GM23338 (cell line): ENCODE data around the gene PCK2. TPM values are rescaled to one million over a fixed set of nuclear protein-coding genes. Genes with fewer than 3 reads are reported as not detected.
A peak's percentile ranks its signal among the peaks of the same experiment; 100 is the strongest.

ENCODE experiments used
- ATAC-seq: fragments of 200-7000 bp; cut with Tn5 transposase; 3 replicates; pipeline ENCODE4 v1.9.1; 2020
- DNase-seq: peaks from one replicate; pipeline ENCODE4 v3.0.0-alpha.2; 2015; ENCODE audit warnings: low spot score
- H2AFZ ChIP-seq: fragments of 200-600 bp; sonication (generic); 2 replicates; pipeline ENCODE4 v1.8.0; 2016; ENCODE audit warnings: antibody characterized with exemption, mild to moderate bottlenecking, moderate library complexity
- H3F3A ChIP-seq: fragments of 200-600 bp; sonication (generic); replicated peaks from 2 replicates; pipeline ENCODE4 v1.8.0; 2017; ENCODE audit warnings: antibody characterized with exemption, mixed run types, low read depth
- H3K27ac ChIP-seq: fragments of 200-600 bp; sonication (generic); 2 replicates; pipeline ENCODE4 v1.6.1; 2016; ENCODE audit warnings: low read depth
- H3K27me3 ChIP-seq: fragments of 200-600 bp; sonication (generic); 2 replicates; pipeline ENCODE4 v1.8.0; 2016; ENCODE audit warnings: mild to moderate bottlenecking, mixed run types, moderate library complexity; ENCODE audit not compliant: insufficient read depth
- H3K36me3 ChIP-seq: fragments of 200-600 bp; sonication (generic); 2 replicates; pipeline ENCODE4 v1.8.0; 2016; ENCODE audit warnings: mild to moderate bottlenecking; ENCODE audit not compliant: insufficient read depth
- H3K4me1 ChIP-seq: fragments of 200-600 bp; sonication (generic); 2 replicates; pipeline ENCODE4 v1.8.0; 2016; ENCODE audit warnings: mild to moderate bottlenecking, moderate library complexity; ENCODE audit not compliant: insufficient read depth
- H3K4me2 ChIP-seq: fragments of 200-600 bp; sonication (generic); 2 replicates; pipeline ENCODE4 v1.7.1; 2017; ENCODE audit warnings: mixed run types
- H3K4me3 ChIP-seq: fragments of 200-600 bp; sonication (generic); 2 replicates; pipeline ENCODE4 v1.6.1; 2016; ENCODE audit warnings: mixed run types
- H3K79me2 ChIP-seq: fragments of 200-600 bp; sonication (generic); replicated peaks from 2 replicates; pipeline ENCODE4 v1.8.0; 2017; ENCODE audit warnings: mild to moderate bottlenecking; ENCODE audit not compliant: insufficient read depth
- H3K9me2 ChIP-seq: fragments of 200-600 bp; sonication (generic); 2 replicates; pipeline ENCODE4 v1.8.0; 2017; ENCODE audit not compliant: insufficient read depth
- H4K20me1 ChIP-seq: fragments of 200-600 bp; sonication (generic); replicated peaks from 2 replicates; pipeline ENCODE4 v1.8.0; 2017; ENCODE audit warnings: mild to moderate bottlenecking; ENCODE audit not compliant: insufficient read depth
- H3K27ac Mint-ChIP-seq: 2 replicates; pipeline ENCODE4 v1.8.0; 2020; ENCODE audit warnings: inconsistent platforms, mild to moderate bottlenecking, moderate library complexity, mixed read lengths
- H3K27me3 Mint-ChIP-seq: 3 replicates; pipeline ENCODE4 v1.8.0; 2022; ENCODE audit warnings: low read depth, mild to moderate bottlenecking, moderate library complexity, mixed read lengths, inconsistent platforms; ENCODE audit not compliant: insufficient read depth, poor library complexity
- H3K36me3 Mint-ChIP-seq: 3 replicates; pipeline ENCODE4 v1.8.0; 2021; ENCODE audit warnings: low read depth, mild to moderate bottlenecking, inconsistent platforms, moderate library complexity, mixed read lengths
- H3K4me1 Mint-ChIP-seq: 3 replicates; pipeline ENCODE4 v1.8.0; 2020; ENCODE audit warnings: mild to moderate bottlenecking, inconsistent platforms, mixed read lengths
- H3K4me3 Mint-ChIP-seq: 3 replicates; pipeline ENCODE4 v1.8.0; 2021; ENCODE audit warnings: moderate library complexity, mild to moderate bottlenecking, inconsistent platforms, mixed read lengths
- H3K9me3 Mint-ChIP-seq: 3 replicates; pipeline ENCODE4 v1.8.0; 2020; ENCODE audit warnings: moderate library complexity, mild to moderate bottlenecking, inconsistent platforms, mixed read lengths
- CREB1 ChIP-seq: fragments of 250-450 bp; sonication (Bioruptor Pico); IDR thresholded peaks from 2 replicates; pipeline ENCODE4 v1.5.0; 2020; ENCODE audit warnings: low read depth, mild to moderate bottlenecking, moderate library complexity
- EZH2 ChIP-seq: fragments of 200-600 bp; sonication (generic); IDR thresholded peaks from one replicate; pipeline ENCODE4 v1.8.0; 2017; ENCODE audit warnings: antibody characterized with exemption, mild to moderate bottlenecking, low read depth; ENCODE audit not compliant: unreplicated experiment
- EZH2phosphoT487 ChIP-seq: fragments of 200-600 bp; sonication (generic); IDR thresholded peaks from one replicate; pipeline ENCODE4 v1.8.1; 2018; ENCODE audit warnings: antibody characterized with exemption; ENCODE audit not compliant: unreplicated experiment
- JUNB ChIP-seq: IDR thresholded peaks from one replicate; pipeline ENCODE4 v1.6.1; 2016; ENCODE audit warnings: antibody characterized with exemption; ENCODE audit not compliant: unreplicated experiment
- POLR2AphosphoS5 ChIP-seq: IDR thresholded peaks from 2 replicates; pipeline ENCODE4 v1.6.1; 2016; ENCODE audit warnings: antibody characterized with exemption, low read depth
- ZNF114 ChIP-seq: fragments of 250-450 bp; sonication (Bioruptor Pico); IDR thresholded peaks from 2 replicates; pipeline ENCODE4 v1.5.0; 2020; ENCODE audit warnings: mild to moderate bottlenecking, moderate library complexity
- ZNF331 ChIP-seq: fragments of 250-450 bp; sonication (Bioruptor Pico); IDR thresholded peaks from 2 replicates; pipeline ENCODE4 v1.5.0; 2020; ENCODE audit warnings: low read depth, mild to moderate bottlenecking, moderate library complexity
- polyA plus RNA-seq: library from polyadenylated mRNA; unstranded; fragments of >200 nt; fragmentation: Nextera tagmentation; extraction: Ambion mirVana; gene quantifications from 2 replicates; pipeline ENCODE4 v1.2.1, GENCODE V29; 2016
- total RNA-seq: library from RNA; depleted of rRNA; stranded (reverse); fragments of >200 nt; shearing (Covaris generic); gene quantifications from 2 replicates; pipeline ENCODE4 v1.2.3, GENCODE V29; 2014
- TF ChIP-seq, protein P1 (sequence below), 2 experiments: fragments of 200-600 bp in 1 of 2; sonication (generic) in 1 of 2; conservative IDR thresholded peaks; 2 replicates each; pipeline versions ENCODE4 v1.5.1 to v1.6.1; 2016 to 2017; ENCODE audit warnings: antibody characterized with exemption in 2 of 2, low read depth in 2 of 2, mild to moderate bottlenecking in 2 of 2, moderate library complexity in 1 of 2
- TF ChIP-seq, protein P2 (sequence below): IDR thresholded peaks from 2 replicates; pipeline ENCODE4 v1.6.1; 2016; ENCODE audit warnings: antibody characterized with exemption
- TF ChIP-seq, protein P3 (sequence below): fragments of 250-450 bp; sonication (Bioruptor Pico); IDR thresholded peaks from 2 replicates; pipeline ENCODE4 v1.5.0; 2020; ENCODE audit warnings: mild to moderate bottlenecking, moderate library complexity
- TF ChIP-seq, protein P4 (sequence below): IDR thresholded peaks from one replicate; pipeline ENCODE4 v1.6.1; 2018; ENCODE audit warnings: antibody characterized with exemption; ENCODE audit not compliant: unreplicated experiment

The PCK2 gene
- total and polyA plus RNA-seq, 2 experiments from 2014 or later, result 53.5 to 103 TPM

DNA sequence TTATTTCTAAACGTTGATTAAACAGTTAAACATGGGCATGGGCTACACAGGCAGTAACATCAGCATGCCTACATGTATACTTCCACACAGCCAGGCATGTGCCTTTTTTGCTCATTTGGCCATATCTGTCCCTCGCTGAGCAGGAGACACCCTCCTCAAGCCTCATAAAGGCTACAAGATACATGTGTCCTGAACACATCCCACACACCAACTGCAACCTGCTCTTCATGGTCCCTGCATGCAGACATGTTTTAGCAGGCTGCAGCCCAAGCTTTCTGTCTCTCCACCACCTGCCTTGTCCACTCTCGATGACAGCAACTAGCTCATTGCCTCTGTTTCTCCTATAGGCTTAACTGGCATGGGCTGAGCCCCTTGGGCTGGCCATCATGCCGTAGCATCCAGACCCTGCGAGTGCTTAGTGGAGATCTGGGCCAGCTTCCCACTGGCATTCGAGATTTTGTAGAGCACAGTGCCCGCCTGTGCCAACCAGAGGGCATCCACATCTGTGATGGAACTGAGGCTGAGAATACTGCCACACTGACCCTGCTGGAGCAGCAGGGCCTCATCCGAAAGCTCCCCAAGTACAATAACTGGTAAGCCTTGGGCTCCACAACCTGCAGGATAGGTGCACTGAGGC, 2.6 kb downstream of the PCK2 start (continued):
- TF ChIP-seq, protein P1, sequence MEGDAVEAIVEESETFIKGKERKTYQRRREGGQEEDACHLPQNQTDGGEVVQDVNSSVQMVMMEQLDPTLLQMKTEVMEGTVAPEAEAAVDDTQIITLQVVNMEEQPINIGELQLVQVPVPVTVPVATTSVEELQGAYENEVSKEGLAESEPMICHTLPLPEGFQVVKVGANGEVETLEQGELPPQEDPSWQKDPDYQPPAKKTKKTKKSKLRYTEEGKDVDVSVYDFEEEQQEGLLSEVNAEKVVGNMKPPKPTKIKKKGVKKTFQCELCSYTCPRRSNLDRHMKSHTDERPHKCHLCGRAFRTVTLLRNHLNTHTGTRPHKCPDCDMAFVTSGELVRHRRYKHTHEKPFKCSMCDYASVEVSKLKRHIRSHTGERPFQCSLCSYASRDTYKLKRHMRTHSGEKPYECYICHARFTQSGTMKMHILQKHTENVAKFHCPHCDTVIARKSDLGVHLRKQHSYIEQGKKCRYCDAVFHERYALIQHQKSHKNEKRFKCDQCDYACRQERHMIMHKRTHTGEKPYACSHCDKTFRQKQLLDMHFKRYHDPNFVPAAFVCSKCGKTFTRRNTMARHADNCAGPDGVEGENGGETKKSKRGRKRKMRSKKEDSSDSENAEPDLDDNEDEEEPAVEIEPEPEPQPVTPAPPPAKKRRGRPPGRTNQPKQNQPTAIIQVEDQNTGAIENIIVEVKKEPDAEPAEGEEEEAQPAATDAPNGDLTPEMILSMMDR (conservative IDR thresholded peaks at IDR 0.05; ENCODE audit: low read depth in 2 of 2), result no peak
- TF ChIP-seq EZH2phosphoT487 (no peak), POLR2AphosphoS5 (peak; percentile 63)

DNA sequence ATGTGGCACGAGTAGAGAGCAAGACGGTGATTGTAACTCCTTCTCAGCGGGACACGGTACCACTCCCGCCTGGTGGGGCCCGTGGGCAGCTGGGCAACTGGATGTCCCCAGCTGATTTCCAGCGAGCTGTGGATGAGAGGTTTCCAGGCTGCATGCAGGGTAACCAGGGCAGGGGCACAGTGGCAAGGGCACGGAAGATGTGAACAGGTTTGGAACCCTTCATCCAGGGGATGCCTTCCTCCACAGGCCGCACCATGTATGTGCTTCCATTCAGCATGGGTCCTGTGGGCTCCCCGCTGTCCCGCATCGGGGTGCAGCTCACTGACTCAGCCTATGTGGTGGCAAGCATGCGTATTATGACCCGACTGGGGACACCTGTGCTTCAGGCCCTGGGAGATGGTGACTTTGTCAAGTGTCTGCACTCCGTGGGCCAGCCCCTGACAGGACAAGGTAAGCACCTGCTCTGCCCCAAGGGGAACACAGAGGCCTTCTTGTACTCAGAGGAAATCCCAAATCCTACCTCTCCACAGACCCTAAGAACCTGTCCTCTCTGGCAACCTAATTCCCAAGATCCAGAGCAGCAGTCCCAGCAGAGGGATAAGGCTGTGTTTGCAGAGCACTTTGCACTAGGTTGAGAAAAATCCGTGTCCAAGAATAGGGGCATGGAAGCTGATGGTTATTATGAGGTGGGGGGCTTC, 4.3 kb downstream of the PCK2 start:
- H3K9me2 ChIP-seq, result no peaks in the 10 kb centered on the region
- peaks cover 8% of the 10 kb centered on the region for H3F3A ChIP-seq
- H3K36me3 Mint-ChIP-seq, result peaks cover 85% of the 10 kb centered on the region
- H3K4me1 Mint-ChIP-seq, result peaks cover 15% of the 10 kb centered on the region
- no peaks in the 10 kb centered on the region for H3K27me3 ChIP-seq
- no peak overlapping the region for H3K4me3 Mint-ChIP-seq
- H2AFZ ChIP-seq, result no peak overlapping the region
- H3K9me3 Mint-ChIP-seq, result peaks cover 7% of the 10 kb centered on the region; the same call in 2 of the 3 replicates
- H3K27ac ChIP-seq, result no peak overlapping the region
- TF ChIP-seq ZNF331 (CRISPR knock-in tag) (no peak), JUNB (no peak), ZNF114 (no peak), EZH2phosphoT487 (no peak), POLR2AphosphoS5 (no peak), CREB1 (CRISPR knock-in tag) (no peak), EZH2 (no peak)
- TF ChIP-seq, protein P2, sequence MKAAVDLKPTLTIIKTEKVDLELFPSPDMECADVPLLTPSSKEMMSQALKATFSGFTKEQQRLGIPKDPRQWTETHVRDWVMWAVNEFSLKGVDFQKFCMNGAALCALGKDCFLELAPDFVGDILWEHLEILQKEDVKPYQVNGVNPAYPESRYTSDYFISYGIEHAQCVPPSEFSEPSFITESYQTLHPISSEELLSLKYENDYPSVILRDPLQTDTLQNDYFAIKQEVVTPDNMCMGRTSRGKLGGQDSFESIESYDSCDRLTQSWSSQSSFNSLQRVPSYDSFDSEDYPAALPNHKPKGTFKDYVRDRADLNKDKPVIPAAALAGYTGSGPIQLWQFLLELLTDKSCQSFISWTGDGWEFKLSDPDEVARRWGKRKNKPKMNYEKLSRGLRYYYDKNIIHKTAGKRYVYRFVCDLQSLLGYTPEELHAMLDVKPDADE, result no peak
- TF ChIP-seq, protein P3, sequence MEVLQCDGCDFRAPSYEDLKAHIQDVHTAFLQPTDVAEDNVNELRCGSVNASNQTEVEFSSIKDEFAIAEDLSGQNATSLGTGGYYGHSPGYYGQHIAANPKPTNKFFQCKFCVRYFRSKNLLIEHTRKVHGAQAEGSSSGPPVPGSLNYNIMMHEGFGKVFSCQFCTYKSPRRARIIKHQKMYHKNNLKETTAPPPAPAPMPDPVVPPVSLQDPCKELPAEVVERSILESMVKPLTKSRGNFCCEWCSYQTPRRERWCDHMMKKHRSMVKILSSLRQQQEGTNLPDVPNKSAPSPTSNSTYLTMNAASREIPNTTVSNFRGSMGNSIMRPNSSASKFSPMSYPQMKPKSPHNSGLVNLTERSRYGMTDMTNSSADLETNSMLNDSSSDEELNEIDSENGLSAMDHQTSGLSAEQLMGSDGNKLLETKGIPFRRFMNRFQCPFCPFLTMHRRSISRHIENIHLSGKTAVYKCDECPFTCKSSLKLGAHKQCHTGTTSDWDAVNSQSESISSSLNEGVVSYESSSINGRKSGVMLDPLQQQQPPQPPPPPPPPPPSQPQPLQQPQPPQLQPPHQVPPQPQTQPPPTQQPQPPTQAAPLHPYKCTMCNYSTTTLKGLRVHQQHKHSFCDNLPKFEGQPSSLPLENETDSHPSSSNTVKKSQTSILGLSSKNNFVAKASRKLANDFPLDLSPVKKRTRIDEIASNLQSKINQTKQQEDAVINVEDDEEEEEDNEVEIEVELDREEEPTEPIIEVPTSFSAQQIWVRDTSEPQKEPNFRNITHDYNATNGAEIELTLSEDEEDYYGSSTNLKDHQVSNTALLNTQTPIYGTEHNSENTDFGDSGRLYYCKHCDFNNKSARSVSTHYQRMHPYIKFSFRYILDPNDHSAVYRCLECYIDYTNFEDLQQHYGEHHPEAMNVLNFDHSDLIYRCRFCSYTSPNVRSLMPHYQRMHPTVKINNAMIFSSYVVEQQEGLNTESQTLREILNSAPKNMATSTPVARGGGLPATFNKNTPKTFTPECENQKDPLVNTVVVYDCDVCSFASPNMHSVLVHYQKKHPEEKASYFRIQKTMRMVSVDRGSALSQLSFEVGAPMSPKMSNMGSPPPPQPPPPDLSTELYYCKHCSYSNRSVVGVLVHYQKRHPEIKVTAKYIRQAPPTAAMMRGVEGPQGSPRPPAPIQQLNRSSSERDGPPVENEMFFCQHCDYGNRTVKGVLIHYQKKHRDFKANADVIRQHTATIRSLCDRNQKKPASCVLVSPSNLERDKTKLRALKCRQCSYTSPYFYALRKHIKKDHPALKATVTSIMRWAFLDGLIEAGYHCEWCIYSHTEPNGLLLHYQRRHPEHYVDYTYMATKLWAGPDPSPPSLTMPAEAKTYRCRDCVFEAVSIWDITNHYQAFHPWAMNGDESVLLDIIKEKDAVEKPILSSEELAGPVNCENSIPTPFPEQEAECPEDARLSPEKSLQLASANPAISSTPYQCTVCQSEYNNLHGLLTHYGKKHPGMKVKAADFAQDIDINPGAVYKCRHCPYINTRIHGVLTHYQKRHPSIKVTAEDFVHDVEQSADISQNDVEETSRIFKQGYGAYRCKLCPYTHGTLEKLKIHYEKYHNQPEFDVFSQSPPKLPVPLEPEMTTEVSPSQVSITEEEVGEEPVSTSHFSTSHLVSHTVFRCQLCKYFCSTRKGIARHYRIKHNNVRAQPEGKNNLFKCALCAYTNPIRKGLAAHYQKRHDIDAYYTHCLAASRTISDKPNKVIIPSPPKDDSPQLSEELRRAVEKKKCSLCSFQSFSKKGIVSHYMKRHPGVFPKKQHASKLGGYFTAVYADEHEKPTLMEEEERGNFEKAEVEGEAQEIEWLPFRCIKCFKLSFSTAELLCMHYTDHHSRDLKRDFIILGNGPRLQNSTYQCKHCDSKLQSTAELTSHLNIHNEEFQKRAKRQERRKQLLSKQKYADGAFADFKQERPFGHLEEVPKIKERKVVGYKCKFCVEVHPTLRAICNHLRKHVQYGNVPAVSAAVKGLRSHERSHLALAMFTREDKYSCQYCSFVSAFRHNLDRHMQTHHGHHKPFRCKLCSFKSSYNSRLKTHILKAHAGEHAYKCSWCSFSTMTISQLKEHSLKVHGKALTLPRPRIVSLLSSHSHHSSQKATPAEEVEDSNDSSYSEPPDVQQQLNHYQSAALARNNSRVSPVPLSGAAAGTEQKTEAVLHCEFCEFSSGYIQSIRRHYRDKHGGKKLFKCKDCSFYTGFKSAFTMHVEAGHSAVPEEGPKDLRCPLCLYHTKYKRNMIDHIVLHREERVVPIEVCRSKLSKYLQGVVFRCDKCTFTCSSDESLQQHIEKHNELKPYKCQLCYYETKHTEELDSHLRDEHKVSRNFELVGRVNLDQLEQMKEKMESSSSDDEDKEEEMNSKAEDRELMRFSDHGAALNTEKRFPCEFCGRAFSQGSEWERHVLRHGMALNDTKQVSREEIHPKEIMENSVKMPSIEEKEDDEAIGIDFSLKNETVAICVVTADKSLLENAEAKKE (CRISPR knock-in tag), result no peak
- TF ChIP-seq, protein P4, sequence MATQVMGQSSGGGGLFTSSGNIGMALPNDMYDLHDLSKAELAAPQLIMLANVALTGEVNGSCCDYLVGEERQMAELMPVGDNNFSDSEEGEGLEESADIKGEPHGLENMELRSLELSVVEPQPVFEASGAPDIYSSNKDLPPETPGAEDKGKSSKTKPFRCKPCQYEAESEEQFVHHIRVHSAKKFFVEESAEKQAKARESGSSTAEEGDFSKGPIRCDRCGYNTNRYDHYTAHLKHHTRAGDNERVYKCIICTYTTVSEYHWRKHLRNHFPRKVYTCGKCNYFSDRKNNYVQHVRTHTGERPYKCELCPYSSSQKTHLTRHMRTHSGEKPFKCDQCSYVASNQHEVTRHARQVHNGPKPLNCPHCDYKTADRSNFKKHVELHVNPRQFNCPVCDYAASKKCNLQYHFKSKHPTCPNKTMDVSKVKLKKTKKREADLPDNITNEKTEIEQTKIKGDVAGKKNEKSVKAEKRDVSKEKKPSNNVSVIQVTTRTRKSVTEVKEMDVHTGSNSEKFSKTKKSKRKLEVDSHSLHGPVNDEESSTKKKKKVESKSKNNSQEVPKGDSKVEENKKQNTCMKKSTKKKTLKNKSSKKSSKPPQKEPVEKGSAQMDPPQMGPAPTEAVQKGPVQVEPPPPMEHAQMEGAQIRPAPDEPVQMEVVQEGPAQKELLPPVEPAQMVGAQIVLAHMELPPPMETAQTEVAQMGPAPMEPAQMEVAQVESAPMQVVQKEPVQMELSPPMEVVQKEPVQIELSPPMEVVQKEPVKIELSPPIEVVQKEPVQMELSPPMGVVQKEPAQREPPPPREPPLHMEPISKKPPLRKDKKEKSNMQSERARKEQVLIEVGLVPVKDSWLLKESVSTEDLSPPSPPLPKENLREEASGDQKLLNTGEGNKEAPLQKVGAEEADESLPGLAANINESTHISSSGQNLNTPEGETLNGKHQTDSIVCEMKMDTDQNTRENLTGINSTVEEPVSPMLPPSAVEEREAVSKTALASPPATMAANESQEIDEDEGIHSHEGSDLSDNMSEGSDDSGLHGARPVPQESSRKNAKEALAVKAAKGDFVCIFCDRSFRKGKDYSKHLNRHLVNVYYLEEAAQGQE, result no peak
- ATAC-seq (no peak), DNase-seq (no peak)
- no peak overlapping the region for H3K27ac Mint-ChIP-seq
- H3K4me3 ChIP-seq, result no peak overlapping the region
- peaks cover 22% of the 10 kb centered on the region for H3K79me2 ChIP-seq
- peaks cover 5% of the 10 kb centered on the region; the same call in 1 of the 2 replicates for H4K20me1 ChIP-seq
- H3K4me2 ChIP-seq, result no peak overlapping the region
- peaks cover 17% of the 10 kb centered on the region for H3K36me3 ChIP-seq
- H3K4me1 ChIP-seq, result peaks cover 10% of the 10 kb centered on the region
- peaks cover 14% of the 10 kb centered on the region for H3K27me3 Mint-ChIP-seq
